SK-N-SH treated with all-trans-retinoic acid at 6 μM for 48 hours (cell line): ENCODE data around the gene KRTAP10-4.

Source experiments
- ARNTL ChIP-seq: fragments of 450-650 bp; formaldehyde crosslinking; IDR thresholded peaks from 2 replicates; pipeline ENCODE4 v1.5.0; 2020; ENCODE audit warnings: low read depth, mild to moderate bottlenecking, moderate library complexity, borderline replicate concordance
- BACH2 ChIP-seq: fragments of 250-450 bp; sonication (Bioruptor Pico); IDR thresholded peaks from 2 replicates; pipeline ENCODE4 v1.9.0; 2021; ENCODE audit warnings: mild to moderate bottlenecking, borderline replicate concordance
- PPARA ChIP-seq: fragments of 250-450 bp; sonication (Bioruptor Pico); IDR thresholded peaks from 2 replicates; pipeline ENCODE4 v1.5.0; 2020; ENCODE audit warnings: mild to moderate bottlenecking, borderline replicate concordance

DNA sequence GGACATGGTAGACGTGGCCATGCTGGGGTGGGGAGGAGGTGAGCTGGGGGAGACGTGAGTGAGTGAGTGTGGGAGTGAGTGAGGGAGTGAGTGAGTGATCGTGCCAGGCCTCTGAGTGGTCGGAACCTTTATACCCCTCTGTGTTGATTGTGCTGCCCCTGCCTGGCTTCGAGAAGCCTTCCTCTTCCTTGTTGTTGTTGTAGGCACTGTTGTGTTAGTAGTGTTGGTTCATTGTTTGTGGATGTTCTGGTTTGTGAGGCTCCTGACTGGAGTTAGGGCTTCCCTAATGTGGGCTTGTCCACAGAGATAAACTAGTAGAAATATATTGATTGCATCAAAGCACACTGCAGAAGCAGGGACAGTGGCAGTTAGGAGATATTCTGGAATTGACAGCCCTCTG, 14.8 kb upstream of the KRTAP10-4 start, which contains the start of gene KRTAP10-3:
- TF ChIP-seq PPARA (CRISPR knock-in tag) (no peak), ARNTL (CRISPR knock-in tag) (no peak), BACH2 (no peak)
